Sigmoid colon (tissue), 7 donors: ENCODE results near the gene EPHX1. TPM values are rescaled to one million over a fixed set of nuclear protein-coding genes. Genes with fewer than 3 reads are reported as not detected.

Experiments
- DNase-seq: peaks from one replicate; pipeline ENCODE4 v3.0.0-alpha.2; 2019
- H3K27ac ChIP-seq, 4 donors: fragments of 200-600 bp; sonication (generic); one replicate each; pipeline ENCODE4 v1.5.1; 2016 to 2019; ENCODE audit warnings: mild to moderate bottlenecking in 1 of 4
- H3K27me3 ChIP-seq, 3 donors: fragments of 200-600 bp; sonication (generic); one replicate each; pipeline ENCODE4 v1.5.1; 2019; ENCODE audit warnings: mild to moderate bottlenecking in 1 of 3
- H3K36me3 ChIP-seq, 4 donors: fragments of 200-600 bp; sonication (generic); one replicate each; pipeline ENCODE4 v1.5.1; 2016 to 2019
- H3K4me1 ChIP-seq, 4 donors: fragments of 200-600 bp; sonication (generic); one replicate each; pipeline ENCODE4 v1.5.1; 2017 to 2019
- H3K4me3 ChIP-seq, 4 donors: fragments of 200-600 bp; sonication (generic); one replicate each; pipeline ENCODE4 v1.5.1; 2017 to 2019; ENCODE audit warnings: mild to moderate bottlenecking in 2 of 4, moderate library complexity in 1 of 4
- H3K9me3 ChIP-seq, 4 donors: fragments of 200-600 bp in 3 of 4; sonication (generic) in 3 of 4; one replicate each; pipeline versions ENCODE4 v1.5.1 to v1.6.1; 2013 to 2019
- EP300 ChIP-seq, 4 donors: sonication (generic); formaldehyde crosslinking; IDR thresholded peaks; one replicate each; pipeline ENCODE4 v1.6.1; 2017; ENCODE audit warnings: antibody characterized with exemption in 4 of 4
- POLR2A ChIP-seq, 2 donors: fragments of 450-650 bp; IDR thresholded peaks; one replicate each; pipeline ENCODE4 v1.6.1; 2016; ENCODE audit warnings: antibody characterized with exemption in 2 of 2, mild to moderate bottlenecking in 2 of 2, moderate library complexity in 2 of 2
- POLR2AphosphoS5 ChIP-seq, 4 donors: sonication (generic); formaldehyde crosslinking; IDR thresholded peaks; one replicate each; pipeline ENCODE4 v1.6.1; 2017; ENCODE audit warnings: antibody characterized with exemption in 4 of 4
- WGBS, 2 donors: extraction: QIAGEN DNeasy Blood & Tissue Kit; methylation state at CpG; one replicate each; pipeline ENCODE4 v1.1.7; 2013; 5-methylcytosine and 5-hydroxymethylcytosine counted together
- intact Hi-C: fragments of 100-400 bp; cut with DNase I; formaldehyde crosslinking; loops from one replicate; pipeline ENCODE4 v1.15.1; 2023
- polyA plus RNA-seq, 3 donors: library from polyadenylated mRNA; stranded (reverse); fragments of 200-250 nt; gene quantifications; one replicate each; pipeline ENCODE4 v1.2.3, GENCODE V29; 2013
- total RNA-seq, 4 donors: library from RNA; depleted of rRNA; stranded (reverse); fragments of >200 nt; gene quantifications; one replicate each; pipeline ENCODE4 v1.1.0, GENCODE V29; 2016
- TF ChIP-seq, protein P1 (sequence below), 4 experiments: fragments of 450-650 bp in 3 of 4; fragments of 200-600 bp in 1 of 4; IDR thresholded peaks; one replicate each; pipeline ENCODE4 v1.5.1; 2016 to 2019; ENCODE audit warnings: antibody characterized with exemption in 4 of 4, mild to moderate bottlenecking in 3 of 4, moderate library complexity in 2 of 4
- donor health status: healthy with polysubstance abuse.
- donor health status: Bipolar disorder and iron deficiency.
- donor health status: healthy.

The EPHX1 gene
- total and polyA plus RNA-seq, 7 donors, result 6.9 to 78.9 (median 43.6) TPM

DNA sequence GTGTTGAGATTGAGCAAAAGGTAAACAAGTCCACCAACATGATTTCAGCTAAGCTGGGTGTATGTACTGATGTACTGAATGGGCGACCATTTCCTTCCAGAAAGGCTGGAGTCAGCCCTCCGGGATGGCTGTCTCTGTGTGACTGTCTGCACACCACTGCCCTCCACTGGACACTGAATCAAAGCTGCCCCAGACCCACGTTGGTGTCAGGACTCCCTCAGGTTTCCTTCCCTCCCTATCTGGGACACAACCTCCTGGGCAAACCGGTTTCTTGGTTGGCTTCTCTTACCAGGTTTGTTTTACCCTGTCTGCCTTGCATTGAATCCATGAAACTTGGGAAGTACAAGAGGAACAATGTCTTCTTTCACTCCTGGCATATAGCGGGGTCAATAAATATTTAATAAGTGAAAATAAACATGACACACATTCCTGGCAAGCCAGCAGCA, 37.6 kb upstream of the EPHX1 start:
- TF ChIP-seq POLR2A (IDR thresholded peaks at IDR 0.05), result no peak
- TF ChIP-seq EP300 (IDR thresholded peaks at IDR 0.05), result no peak
- TF ChIP-seq, protein P1, sequence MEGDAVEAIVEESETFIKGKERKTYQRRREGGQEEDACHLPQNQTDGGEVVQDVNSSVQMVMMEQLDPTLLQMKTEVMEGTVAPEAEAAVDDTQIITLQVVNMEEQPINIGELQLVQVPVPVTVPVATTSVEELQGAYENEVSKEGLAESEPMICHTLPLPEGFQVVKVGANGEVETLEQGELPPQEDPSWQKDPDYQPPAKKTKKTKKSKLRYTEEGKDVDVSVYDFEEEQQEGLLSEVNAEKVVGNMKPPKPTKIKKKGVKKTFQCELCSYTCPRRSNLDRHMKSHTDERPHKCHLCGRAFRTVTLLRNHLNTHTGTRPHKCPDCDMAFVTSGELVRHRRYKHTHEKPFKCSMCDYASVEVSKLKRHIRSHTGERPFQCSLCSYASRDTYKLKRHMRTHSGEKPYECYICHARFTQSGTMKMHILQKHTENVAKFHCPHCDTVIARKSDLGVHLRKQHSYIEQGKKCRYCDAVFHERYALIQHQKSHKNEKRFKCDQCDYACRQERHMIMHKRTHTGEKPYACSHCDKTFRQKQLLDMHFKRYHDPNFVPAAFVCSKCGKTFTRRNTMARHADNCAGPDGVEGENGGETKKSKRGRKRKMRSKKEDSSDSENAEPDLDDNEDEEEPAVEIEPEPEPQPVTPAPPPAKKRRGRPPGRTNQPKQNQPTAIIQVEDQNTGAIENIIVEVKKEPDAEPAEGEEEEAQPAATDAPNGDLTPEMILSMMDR (IDR thresholded peaks at IDR 0.05), result peak; percentile 76 to 92 (median 84)
- peak in 2 of 4 donors; percentile 30 to 37 for TF ChIP-seq POLR2AphosphoS5 (IDR thresholded peaks at IDR 0.05)
- 9 to 22% methylated on average over 5 of the region's 5 CpGs for WGBS, 2 donors
- peaks cover 0 to 76% (median 74%) of the 10 kb centered on the region in 4 donors for H3K4me1 ChIP-seq
- no peaks in the 10 kb centered on the region for H3K27me3 ChIP-seq
- peak; percentile 92 for DNase-seq
- H3K4me3 ChIP-seq, result no peak overlapping the region
- peak overlapping the region; percentile 64 to 92 (median 72) for H3K27ac ChIP-seq
- H3K36me3 ChIP-seq, result no peaks in the 10 kb centered on the region
- intact Hi-C loops, result loop anchor here (2.0 to 5.0 kb wide), 2 partner anchors 215 to 298 kb away; no protein-coding TSS in a partner anchor
- H3K9me3 ChIP-seq, result no peaks in the 10 kb centered on the region

DNA sequence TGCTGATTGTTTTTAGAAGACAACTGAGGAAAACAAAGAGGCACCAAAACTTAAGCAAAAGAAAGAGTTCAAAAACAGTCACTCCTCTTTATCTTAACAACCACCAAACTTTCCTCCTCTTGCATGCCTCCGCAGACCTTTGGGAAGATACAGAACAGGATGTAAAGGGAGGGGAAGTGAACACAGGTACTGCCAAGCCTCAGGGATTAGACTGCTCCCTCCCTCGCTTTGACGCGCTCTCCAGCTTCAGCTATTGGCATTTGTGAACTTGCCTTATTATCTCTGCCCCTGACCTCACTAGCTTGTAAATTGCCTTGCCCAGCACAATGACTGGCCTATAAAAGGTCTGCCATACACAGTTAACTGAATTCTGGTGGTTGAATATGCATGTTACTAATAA, 37.1 kb upstream of the EPHX1 start:
- TF ChIP-seq POLR2AphosphoS5 (IDR thresholded peaks at IDR 0.05), result no peak
- TF ChIP-seq EP300 (IDR thresholded peaks at IDR 0.05), result no peak
- no peak for TF ChIP-seq POLR2A (IDR thresholded peaks at IDR 0.05)
- TF ChIP-seq, protein P1 (IDR thresholded peaks at IDR 0.05), result no peak
- Histone ChIP-seq H3K36me3 (no peaks in the 10 kb centered on the region), H3K27me3 (no peaks in the 10 kb centered on the region), H3K9me3 (no peaks in the 10 kb centered on the region), H3K4me3 (no peak overlapping the region), H3K27ac (peak overlapping the region; percentile 64 to 92 (median 72)), H3K4me1 (peaks cover 0 to 71% (median 69%) of the 10 kb centered on the region in 4 donors)
- no peak for DNase-seq
- intact Hi-C loops, result loop anchor here (2.0 to 5.0 kb wide), 2 partner anchors 216 to 298 kb away; no protein-coding TSS in a partner anchor
- 29 to 72% methylated on average over 4 of the region's 4 CpGs for WGBS, 2 donors

DNA sequence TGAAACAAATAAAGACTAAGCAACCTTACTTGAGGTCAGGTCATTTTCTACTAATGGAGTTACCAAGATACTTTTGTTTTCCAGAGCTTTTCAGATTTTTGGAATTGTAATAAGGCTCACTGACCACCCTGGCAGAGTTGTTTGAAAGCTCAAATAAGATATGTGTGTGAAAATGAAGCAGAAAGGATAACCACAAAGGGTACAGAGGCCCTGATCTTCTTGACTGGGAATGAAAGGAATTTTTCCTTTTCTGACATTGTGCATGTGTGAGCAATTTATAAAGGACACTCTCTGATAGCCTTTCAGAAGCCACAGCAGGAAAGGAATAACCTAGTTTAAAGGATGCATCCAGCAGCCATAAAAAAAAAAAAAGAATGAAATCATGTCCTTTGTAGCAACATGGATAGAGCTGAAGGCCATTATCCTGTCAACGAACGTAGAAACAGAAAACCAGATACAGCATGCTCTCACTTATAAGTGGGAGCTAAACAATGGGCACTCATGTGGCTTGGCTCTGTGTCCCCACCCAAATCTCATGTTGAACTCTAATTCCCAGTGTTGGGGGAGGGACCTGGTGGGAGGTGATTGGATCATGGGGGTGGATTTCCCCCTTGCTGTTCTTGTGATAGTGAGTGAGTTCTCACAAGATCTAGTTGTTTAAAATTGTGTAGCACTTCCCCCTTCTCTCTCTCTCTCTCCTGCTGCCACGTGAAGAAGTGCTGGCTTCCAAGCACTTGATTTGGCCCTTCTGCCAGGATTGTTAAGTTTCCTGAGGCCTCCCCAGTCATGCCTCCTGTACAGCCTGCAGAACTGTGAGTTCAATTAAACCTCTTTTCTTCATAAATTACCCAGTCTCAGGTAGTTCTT, 35.4 kb upstream of the EPHX1 start:
- intact Hi-C loops, result loop anchor here (5.0 kb wide), 3 partner anchors 148 to 217 kb away; partner anchors contain the start of gene PYCR2
- Histone ChIP-seq H3K27me3 (no peaks in the 10 kb centered on the region), H3K9me3 (no peaks in the 10 kb centered on the region), H3K4me3 (no peak overlapping the region), H3K27ac (peak overlapping the region in 3 of 4 donors; percentile 64 to 92 (median 69)), H3K36me3 (no peaks in the 10 kb centered on the region), H3K4me1 (peaks cover 0 to 80% (median 74%) of the 10 kb centered on the region in 4 donors)
- TF ChIP-seq POLR2AphosphoS5 (IDR thresholded peaks at IDR 0.05) (peak; percentile 17 to 87 (median 71)), POLR2A (IDR thresholded peaks at IDR 0.05) (no peak), EP300 (IDR thresholded peaks at IDR 0.05) (peak in 2 of 4 donors; percentile 15 to 59)
- TF ChIP-seq, protein P1 (IDR thresholded peaks at IDR 0.05), result no peak
- 68 to 69% methylated on average over 3 of the region's 3 CpGs for whole genome bisulfite sequencing, 2 donors
- no peak for DNase-seq

DNA sequence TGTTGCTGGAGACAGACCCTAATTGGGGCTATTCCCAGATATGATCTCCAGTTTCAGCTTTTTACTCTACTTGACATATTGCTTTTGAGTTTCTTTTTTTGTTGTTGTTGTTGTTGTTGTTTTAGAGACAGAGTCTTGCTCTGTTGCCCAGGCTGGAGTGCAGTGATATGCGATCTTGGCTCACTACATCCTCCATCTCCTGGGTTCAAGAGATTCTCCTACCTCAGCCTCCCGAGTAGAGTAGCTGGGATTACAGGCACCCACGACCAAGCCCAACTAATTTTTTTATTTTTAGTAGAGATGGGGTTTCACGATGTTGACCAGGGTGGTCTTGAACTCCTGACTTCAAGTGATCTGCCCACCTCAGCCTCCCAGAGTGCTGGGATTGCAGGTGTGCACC, 33.6 kb upstream of the EPHX1 start:
- peak overlapping the region; percentile 92 to 96 (median 94) for H3K27ac ChIP-seq

More for the DNA sequence above, 33.6 kb upstream of the EPHX1 start:
- intact Hi-C loops, result loop anchor here (2.0 to 5.0 kb wide), 3 partner anchors 123 to 201 kb away; partner anchors contain the start of genes ENAH and PYCR2
- H3K4me1 ChIP-seq, result peaks cover 0 to 84% (median 81%) of the 10 kb centered on the region in 4 donors
- H3K9me3 ChIP-seq, result no peaks in the 10 kb centered on the region
- H3K27me3 ChIP-seq, result no peaks in the 10 kb centered on the region
- peak overlapping the region in 1 of 4 donors; percentile 63 for H3K4me3 ChIP-seq
- no peak for DNase-seq
- 91 to 93% methylated on average over 4 of the region's 4 CpGs for WGBS, 2 donors
- no peaks in the 10 kb centered on the region for H3K36me3 ChIP-seq
- TF ChIP-seq EP300 (IDR thresholded peaks at IDR 0.05) (no peak), POLR2A (IDR thresholded peaks at IDR 0.05) (no peak), POLR2AphosphoS5 (IDR thresholded peaks at IDR 0.05) (no peak)
- TF ChIP-seq, protein P1 (IDR thresholded peaks at IDR 0.05), result no peak
